ENCODE data around the gene SLC8A1. TPM values are rescaled to one million over a fixed set of nuclear protein-coding genes. Genes with fewer than 3 reads are reported as not detected.

Gene SLC8A1
- total and polyA plus RNA-seq, 10 of the 15 experiments (the other 5 are each of a cell fraction or from before 2014, with no cell fraction given): under 0.01 to 1.2 (median 0.01) TPM; not detected in 3

- Histone ChIP-seq H3K27ac (ENCODE audit: control insufficient read depth, insufficient read depth) (no peak overlapping the region), H3K4me3 (no peak overlapping the region), H3K36me3 (ENCODE audit: control insufficient read depth in 2 of 2, insufficient read depth in 2 of 2, low read length in 1 of 2) (no peaks in the 10 kb centered on the region), H3K4me2 (ENCODE audit: control insufficient read depth, insufficient read depth) (no peak overlapping the region), H3K27me3 (replicated peaks in 1 of 2; ENCODE audit: control insufficient read depth in 2 of 2, insufficient read depth in 2 of 2, low read length in 1 of 2) (peaks cover 1 to 2% of the 10 kb centered on the region in 2 experiments; a peak in 2 of 4 replicates), H3K4me1 (ENCODE audit: control insufficient read depth, insufficient read depth, low read length) (no peaks in the 10 kb centered on the region), H2AFZ (ENCODE audit: control insufficient read depth, low read depth, low read length) (no peak overlapping the region), H3K9ac (ENCODE audit: control insufficient read depth, insufficient read depth, low read length) (no peak overlapping the region), H4K20me1 (ENCODE audit: control insufficient read depth, insufficient read depth) (no peaks in the 10 kb centered on the region), H3K9me3 (replicated peaks; ENCODE audit: control insufficient read depth, insufficient read depth, low read length) (no peaks in the 10 kb centered on the region), H3K79me2 (ENCODE audit: control insufficient read depth, insufficient read depth, low read length) (no peaks in the 10 kb centered on the region)
- in situ Hi-C loops (cut with MboI) (no loop called here), intact Hi-C loops (cut with micrococcal nuclease; ENCODE audit: unreplicated experiment) (no loop called here)
- ATAC-seq (no peak), FAIRE-seq (no peak), DNase-seq (ENCODE audit: low read depth, low spot score) (no peak)
- POLR2A ChIA-PET: no interaction called here
- TF ChIP-seq POLR2AphosphoS5 (IDR thresholded peaks at IDR 0.05; ENCODE audit: low read length): no peak
- TF ChIP-seq MXI1 (IDR thresholded peaks at IDR 0.05; ENCODE audit: low read depth, low read length): no peak
- no peak for TF ChIP-seq SREBF2 (IDR thresholded peaks at IDR 0.05; ENCODE audit: low read length)
- no peak for TF ChIP-seq IRF4 (IDR thresholded peaks at IDR 0.05; ENCODE audit: low read depth, low read length)
- no peak for TF ChIP-seq TCF7 (IDR thresholded peaks at IDR 0.05; ENCODE audit: borderline replicate concordance)
- TF ChIP-seq RB1 (IDR thresholded peaks at IDR 0.05; ENCODE audit: borderline replicate concordance): no peak
- no peak for TF ChIP-seq GATAD2B (conservative IDR thresholded peaks at IDR 0.05; ENCODE audit: low read depth)
- TF ChIP-seq ZNF274 (IDR thresholded peaks at IDR 0.05; ENCODE audit: insufficient read depth, insufficient read length): no peak
- CTCF ChIA-PET: interaction anchor here (1.0 to 1.2 kb wide), 2 partner anchors 16 to 109 kb away, joined by 3 to 9 read pairs; no protein-coding TSS in a partner anchor
- BruUV-seq (replicated peaks): no TSS peak
- SMC1A ChIA-PET (ENCODE audit: uncharacterized antibody, unreplicated experiment): no interaction called here
- RAD21 ChIA-PET (ENCODE audit: unreplicated experiment): no interaction called here
Observed at GRCh38 chr2:40445467-40445866, 6.4 kb downstream of the SLC8A1 start.

GRCh38 chr2:40440835-40441234 lies 11.1 kb downstream of the SLC8A1 start:
- Histone ChIP-seq H3K9ac (ENCODE audit: control insufficient read depth, insufficient read depth, low read length) (no peak overlapping the region), H3K4me2 (ENCODE audit: control insufficient read depth, insufficient read depth) (no peak overlapping the region), H3K27ac (ENCODE audit: control insufficient read depth, insufficient read depth) (no peak overlapping the region), H2AFZ (ENCODE audit: control insufficient read depth, low read depth, low read length) (no peak overlapping the region), H3K79me2 (ENCODE audit: control insufficient read depth, insufficient read depth, low read length) (no peaks in the 10 kb centered on the region), H3K4me3 (no peak overlapping the region), H3K36me3 (ENCODE audit: control insufficient read depth in 2 of 2, insufficient read depth in 2 of 2, low read length in 1 of 2) (no peaks in the 10 kb centered on the region), H3K9me3 (replicated peaks; ENCODE audit: control insufficient read depth, insufficient read depth, low read length) (no peaks in the 10 kb centered on the region), H4K20me1 (ENCODE audit: control insufficient read depth, insufficient read depth) (no peaks in the 10 kb centered on the region), H3K4me1 (ENCODE audit: control insufficient read depth, insufficient read depth, low read length) (no peaks in the 10 kb centered on the region), H3K27me3 (replicated peaks in 1 of 2; ENCODE audit: control insufficient read depth in 2 of 2, insufficient read depth in 2 of 2, low read length in 1 of 2) (no peaks in the 10 kb centered on the region)
- 0% methylated on average over 1 of the region's 1 CpG for WGBS (ENCODE audit: insufficient coverage, insufficient replicate concordance, low lambda C conversion rate, missing lambda C conversion rate)
- ChIA-PET SMC1A (ENCODE audit: uncharacterized antibody, unreplicated experiment) (interaction anchor here (1.0 kb wide), 1 partner anchor 321 kb away, joined by 3 read pairs; no protein-coding TSS in a partner anchor), CTCF (no interaction called here), POLR2A (no interaction called here), RAD21 (ENCODE audit: unreplicated experiment) (no interaction called here)
- BruUV-seq (replicated peaks): no TSS peak
- ATAC-seq (no peak), FAIRE-seq (no peak), DNase-seq (ENCODE audit: low read depth, low spot score) (no peak)
- in situ Hi-C loops (cut with MboI) (no loop called here), intact Hi-C loops (cut with micrococcal nuclease; ENCODE audit: unreplicated experiment) (no loop called here)
- TF ChIP-seq SPI1 (IDR thresholded peaks at IDR 0.05; ENCODE audit: borderline replicate concordance, insufficient read depth, low read depth, low read length) (peak; percentile 71), MEF2A (IDR thresholded peaks at IDR 0.05; ENCODE audit: insufficient read depth, low read depth, low read length) (0 out of 2 replicates have a peak, but pooled peaks have one; percentile 46), CREM (IDR thresholded peaks at IDR 0.05; ENCODE audit: low read depth) (no peak), ZBTB33 (IDR thresholded peaks at IDR 0.05) (no peak)

Data from GM12878 (cell line).